ENCODE results near the gene KIF14.

- TF ChIP-seq POLR2AphosphoS5 (IDR thresholded peaks at IDR 0.05; ENCODE audit: low read depth, low read length), result no peak
- no peak for TF ChIP-seq CHD2 (IDR thresholded peaks at IDR 0.05; ENCODE audit: low read length, partially characterized antibody)
- TF ChIP-seq, protein P1, sequence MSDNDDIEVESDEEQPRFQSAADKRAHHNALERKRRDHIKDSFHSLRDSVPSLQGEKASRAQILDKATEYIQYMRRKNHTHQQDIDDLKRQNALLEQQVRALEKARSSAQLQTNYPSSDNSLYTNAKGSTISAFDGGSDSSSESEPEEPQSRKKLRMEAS (IDR thresholded peaks at IDR 0.05; ENCODE audit: low read depth), result no peak
- TF ChIP-seq EP300 (IDR thresholded peaks at IDR 0.05; ENCODE audit: borderline replicate concordance in 1 of 2, low read depth in 1 of 2, low read length in 1 of 2), result no peak
- no peak for TF ChIP-seq YY1 (IDR thresholded peaks at IDR 0.05; ENCODE audit: low read depth)
- no peak for TF ChIP-seq CTCF (IDR thresholded peaks at IDR 0.05)
- TF ChIP-seq MEF2A (IDR thresholded peaks at IDR 0.05; ENCODE audit: borderline replicate concordance, low read depth), result no peak
- TF ChIP-seq RAD21 (IDR thresholded peaks at IDR 0.05; ENCODE audit: low read length), result no peak
- no peak for TF ChIP-seq SIN3A (IDR thresholded peaks at IDR 0.05; ENCODE audit: borderline replicate concordance, low read depth, low read length)
- no peak for TF ChIP-seq RXRA (IDR thresholded peaks at IDR 0.05; ENCODE audit: borderline replicate concordance, low read depth)
- TF ChIP-seq EZH2phosphoT487 (IDR thresholded peaks at IDR 0.05; ENCODE audit: borderline replicate concordance, low read depth), result no peak
- no peak for TF ChIP-seq TEAD4 (IDR thresholded peaks at IDR 0.05; ENCODE audit: borderline replicate concordance, insufficient read depth)
Measured at GRCh38 chr1:200629876-200630514, 9.4 kb upstream of the KIF14 start.

All from SK-N-SH (cell line).